ENCODE data around the gene ZNF366.

ZNF366 gene, protein sequence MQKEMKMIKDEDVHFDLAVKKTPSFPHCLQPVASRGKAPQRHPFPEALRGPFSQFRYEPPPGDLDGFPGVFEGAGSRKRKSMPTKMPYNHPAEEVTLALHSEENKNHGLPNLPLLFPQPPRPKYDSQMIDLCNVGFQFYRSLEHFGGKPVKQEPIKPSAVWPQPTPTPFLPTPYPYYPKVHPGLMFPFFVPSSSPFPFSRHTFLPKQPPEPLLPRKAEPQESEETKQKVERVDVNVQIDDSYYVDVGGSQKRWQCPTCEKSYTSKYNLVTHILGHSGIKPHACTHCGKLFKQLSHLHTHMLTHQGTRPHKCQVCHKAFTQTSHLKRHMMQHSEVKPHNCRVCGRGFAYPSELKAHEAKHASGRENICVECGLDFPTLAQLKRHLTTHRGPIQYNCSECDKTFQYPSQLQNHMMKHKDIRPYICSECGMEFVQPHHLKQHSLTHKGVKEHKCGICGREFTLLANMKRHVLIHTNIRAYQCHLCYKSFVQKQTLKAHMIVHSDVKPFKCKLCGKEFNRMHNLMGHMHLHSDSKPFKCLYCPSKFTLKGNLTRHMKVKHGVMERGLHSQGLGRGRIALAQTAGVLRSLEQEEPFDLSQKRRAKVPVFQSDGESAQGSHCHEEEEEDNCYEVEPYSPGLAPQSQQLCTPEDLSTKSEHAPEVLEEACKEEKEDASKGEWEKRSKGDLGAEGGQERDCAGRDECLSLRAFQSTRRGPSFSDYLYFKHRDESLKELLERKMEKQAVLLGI

DNA sequence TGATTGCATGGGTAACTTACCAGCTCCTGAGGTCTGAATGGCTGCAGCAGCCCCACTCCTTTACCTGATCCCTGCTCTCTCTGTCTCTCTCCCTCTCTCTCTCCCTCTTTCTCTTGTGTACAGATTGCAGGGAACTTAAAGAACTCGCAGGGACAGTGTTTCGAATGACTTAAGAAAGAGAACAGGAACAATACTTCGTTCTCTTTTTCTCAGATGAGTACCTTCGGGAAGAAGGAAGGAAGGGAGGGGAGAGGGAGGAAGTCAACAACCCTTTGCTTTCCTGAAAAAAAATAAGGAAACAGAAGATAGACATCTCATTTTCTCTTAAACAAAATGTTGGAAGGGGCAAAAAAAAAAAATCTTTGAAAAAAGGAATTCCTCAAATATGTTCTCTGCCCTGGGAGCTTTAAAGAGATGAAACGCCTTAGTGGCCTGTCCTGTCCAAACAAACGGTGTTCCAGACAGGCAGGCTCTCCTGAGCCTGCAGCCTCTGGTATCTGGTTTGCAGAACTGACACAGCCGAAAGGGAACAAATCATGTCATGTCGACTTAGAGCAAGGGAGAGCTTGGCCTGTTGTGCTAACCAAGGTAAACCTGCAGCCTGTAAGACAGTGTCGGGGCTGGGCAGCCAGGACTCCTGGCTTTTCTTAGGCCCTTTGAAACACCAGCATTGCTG is at the start of gene ZNF366:
Gene ZNF366 (minus strand): TSS at position 180 of the 676 bp plus-strand sequence. CDS start 45,914 bp downstream, outside the sequence.
- Histone ChIP-seq H3K4me1 (ENCODE audit: control insufficient read depth in 2 of 2, insufficient read depth in 2 of 2, low read length in 2 of 2) (peaks cover 0 to 7% of the 10 kb centered on the region in 2 donors), H3K36me3 (ENCODE audit: control insufficient read depth in 2 of 2, insufficient read depth in 2 of 2, low read length in 2 of 2) (no peaks in the 10 kb centered on the region), H3K27me3 (ENCODE audit: control insufficient read depth in 2 of 2, insufficient read depth in 2 of 2, low read length in 2 of 2) (no peaks in the 10 kb centered on the region), H3K4me3 (ENCODE audit: low read length in 2 of 2) (peak within 1 kb of the TSS in 1 of 2 donors; percentile 35), H3K9me3 (ENCODE audit: control insufficient read depth in 2 of 2, low read length in 2 of 2) (no peaks in the 10 kb centered on the region), H3K27ac (ENCODE audit: low read depth in 2 of 2, low read length in 2 of 2) (peak within 1 kb of the TSS; percentile 1 to 2), H3K9ac (ENCODE audit: low read depth in 1 of 2, low read length in 2 of 2) (no peak within 1 kb of the TSS)

DNA sequence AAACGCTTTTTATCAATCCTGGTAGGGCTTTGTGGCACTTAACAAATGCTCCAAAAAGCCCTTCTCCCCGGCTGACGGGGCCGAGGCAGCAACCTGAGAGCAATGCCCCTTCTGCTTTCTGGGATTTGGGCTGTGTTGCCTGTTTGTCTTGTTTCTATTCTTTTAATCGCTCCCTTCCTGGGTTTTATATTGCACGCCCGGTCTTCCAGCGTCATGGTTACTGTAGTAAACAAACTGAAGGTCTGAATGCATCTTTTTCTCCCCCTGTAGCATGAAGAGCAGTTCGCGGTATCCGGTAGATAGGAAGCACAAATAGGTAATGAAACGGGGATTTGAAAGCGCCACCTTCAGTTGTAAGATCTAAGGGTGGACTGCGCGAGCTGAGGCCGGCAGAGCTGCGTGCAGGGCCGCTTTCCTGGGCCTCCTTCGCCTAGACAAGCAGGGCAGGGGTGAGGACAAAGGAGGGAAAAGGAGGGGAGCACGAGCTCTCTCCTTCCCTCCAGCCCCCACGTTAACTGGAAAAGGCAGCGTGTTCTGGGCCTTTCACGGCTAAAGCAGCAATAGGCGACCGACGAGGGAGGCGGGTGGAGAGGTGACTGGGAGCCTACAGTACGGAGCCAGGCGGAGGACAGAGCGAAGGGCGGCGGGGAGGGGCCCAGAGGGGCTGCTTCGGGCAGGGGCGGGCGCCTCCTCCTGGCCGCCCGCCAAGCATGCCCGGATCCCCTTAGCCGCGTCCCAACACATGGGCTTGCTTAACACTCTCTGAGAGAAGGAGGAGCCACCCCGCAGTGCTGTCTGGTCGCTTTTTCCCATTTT is 49.3 kb upstream of the ZNF366 start:
- peaks cover 0 to 4% of the 10 kb centered on the region in 2 donors for H3K4me1 ChIP-seq (ENCODE audit: control insufficient read depth in 2 of 2, insufficient read depth in 2 of 2, low read length in 2 of 2)
- peaks cover 0 to 2% of the 10 kb centered on the region in 2 donors for H3K27me3 ChIP-seq (ENCODE audit: control insufficient read depth in 2 of 2, insufficient read depth in 2 of 2, low read length in 2 of 2)
- H3K27ac ChIP-seq (ENCODE audit: low read depth in 2 of 2, low read length in 2 of 2), result no peak overlapping the region
- no peaks in the 10 kb centered on the region for H3K36me3 ChIP-seq (ENCODE audit: control insufficient read depth in 2 of 2, insufficient read depth in 2 of 2, low read length in 2 of 2)
- H3K9me3 ChIP-seq (ENCODE audit: control insufficient read depth in 2 of 2, low read length in 2 of 2), result no peaks in the 10 kb centered on the region
- H3K9ac ChIP-seq (ENCODE audit: low read depth in 1 of 2, low read length in 2 of 2), result peak overlapping the region; percentile 49 to 68
- H3K4me3 ChIP-seq (ENCODE audit: low read length in 2 of 2), result peak overlapping the region; percentile 59 to 70

DNA sequence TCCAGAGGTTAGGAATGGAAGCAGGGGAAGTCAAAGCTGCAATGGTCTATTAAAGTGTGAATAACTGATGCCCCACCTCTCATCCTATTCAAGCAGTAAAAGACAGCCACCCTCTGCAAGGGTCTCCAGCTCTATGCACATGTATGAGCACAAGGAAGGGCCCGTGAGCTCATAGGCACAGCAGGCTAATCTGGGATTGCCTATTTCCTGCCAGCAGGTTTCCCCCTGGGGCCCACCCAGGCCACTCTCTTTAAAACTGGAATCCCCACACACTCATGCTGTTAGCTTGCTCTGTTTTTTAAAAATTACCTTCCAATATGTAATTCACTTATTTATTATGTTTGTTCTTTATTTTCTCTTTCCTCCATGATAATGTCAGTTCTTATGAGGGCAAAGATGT is 48.7 kb upstream of the ZNF366 start:
- peak overlapping the region in 1 of 2 donors; percentile 70 for H3K4me3 ChIP-seq (ENCODE audit: low read length in 2 of 2)
- H3K9me3 ChIP-seq (ENCODE audit: control insufficient read depth in 2 of 2, low read length in 2 of 2), result no peaks in the 10 kb centered on the region
- peaks cover 0 to 2% of the 10 kb centered on the region in 2 donors for H3K27me3 ChIP-seq (ENCODE audit: control insufficient read depth in 2 of 2, insufficient read depth in 2 of 2, low read length in 2 of 2)
- H3K4me1 ChIP-seq (ENCODE audit: control insufficient read depth in 2 of 2, insufficient read depth in 2 of 2, low read length in 2 of 2), result peaks cover 0 to 4% of the 10 kb centered on the region in 2 donors
- H3K9ac ChIP-seq (ENCODE audit: low read depth in 1 of 2, low read length in 2 of 2), result peak overlapping the region in 1 of 2 donors; percentile 68
- no peaks in the 10 kb centered on the region for H3K36me3 ChIP-seq (ENCODE audit: control insufficient read depth in 2 of 2, insufficient read depth in 2 of 2, low read length in 2 of 2)
- H3K27ac ChIP-seq (ENCODE audit: low read depth in 2 of 2, low read length in 2 of 2), result no peak overlapping the region

DNA sequence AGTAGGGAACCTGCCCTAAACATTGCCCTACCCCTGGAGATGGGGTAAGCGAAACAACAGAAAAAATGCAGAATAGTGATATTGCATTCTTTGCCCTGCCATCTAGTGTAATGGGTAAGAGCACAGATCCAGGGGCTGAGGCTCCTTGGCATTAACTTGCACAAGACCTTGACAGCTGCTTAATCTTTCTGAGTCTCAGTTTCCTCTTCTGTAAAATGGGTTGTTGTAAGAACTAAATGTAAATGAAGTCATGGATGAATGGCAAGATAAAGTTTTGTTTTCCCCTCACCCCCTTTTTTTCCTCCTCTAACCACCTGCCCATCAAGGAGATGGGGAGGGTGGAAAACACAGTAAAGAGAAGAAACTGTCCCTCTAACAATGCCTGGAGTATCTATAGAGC is 47.7 kb upstream of the ZNF366 start:
- no peak overlapping the region for H3K4me3 ChIP-seq (ENCODE audit: low read length in 2 of 2)
- H3K27me3 ChIP-seq (ENCODE audit: control insufficient read depth in 2 of 2, insufficient read depth in 2 of 2, low read length in 2 of 2), result peaks cover 0 to 2% of the 10 kb centered on the region in 2 donors
- H3K9ac ChIP-seq (ENCODE audit: low read depth in 1 of 2, low read length in 2 of 2), result no peak overlapping the region
- peaks cover 0 to 4% of the 10 kb centered on the region in 2 donors for H3K4me1 ChIP-seq (ENCODE audit: control insufficient read depth in 2 of 2, insufficient read depth in 2 of 2, low read length in 2 of 2)
- H3K36me3 ChIP-seq (ENCODE audit: control insufficient read depth in 2 of 2, insufficient read depth in 2 of 2, low read length in 2 of 2), result no peaks in the 10 kb centered on the region
- no peak overlapping the region for H3K27ac ChIP-seq (ENCODE audit: low read depth in 2 of 2, low read length in 2 of 2)
- no peaks in the 10 kb centered on the region for H3K9me3 ChIP-seq (ENCODE audit: control insufficient read depth in 2 of 2, low read length in 2 of 2)

DNA sequence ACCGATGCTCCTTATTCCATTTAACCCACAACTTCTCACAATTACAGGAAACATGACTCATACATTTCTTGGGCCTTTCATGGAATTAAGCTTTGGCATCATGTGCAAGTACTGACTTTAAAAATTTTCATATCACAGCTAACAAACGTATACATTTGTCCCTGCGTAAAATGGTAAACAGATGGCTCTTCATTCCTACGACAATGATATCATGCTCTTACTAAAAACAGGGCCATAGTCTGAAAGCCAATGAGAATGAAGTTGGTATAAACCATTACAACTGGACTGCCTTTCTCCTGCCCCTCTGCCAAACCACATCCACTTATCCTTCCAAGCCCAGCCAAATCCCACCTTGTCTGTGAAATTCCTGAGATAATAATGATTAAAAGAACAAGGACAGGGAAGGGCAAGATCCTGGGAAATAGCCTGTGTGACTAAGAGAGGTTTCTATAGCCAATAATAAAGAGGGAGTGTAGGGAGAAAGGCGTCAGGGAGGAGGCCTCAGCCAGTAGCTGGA is 44.9 kb upstream of the ZNF366 start:
- Histone ChIP-seq H3K36me3 (ENCODE audit: control insufficient read depth in 2 of 2, insufficient read depth in 2 of 2, low read length in 2 of 2) (no peaks in the 10 kb centered on the region), H3K27me3 (ENCODE audit: control insufficient read depth in 2 of 2, insufficient read depth in 2 of 2, low read length in 2 of 2) (peaks cover 0 to 1% of the 10 kb centered on the region in 2 donors), H3K4me3 (ENCODE audit: low read length in 2 of 2) (no peak overlapping the region), H3K4me1 (ENCODE audit: control insufficient read depth in 2 of 2, insufficient read depth in 2 of 2, low read length in 2 of 2) (peaks cover 0 to 4% of the 10 kb centered on the region in 2 donors), H3K27ac (ENCODE audit: low read depth in 2 of 2, low read length in 2 of 2) (no peak overlapping the region), H3K9ac (ENCODE audit: low read depth in 1 of 2, low read length in 2 of 2) (no peak overlapping the region), H3K9me3 (ENCODE audit: control insufficient read depth in 2 of 2, low read length in 2 of 2) (no peaks in the 10 kb centered on the region)

- H3K27ac ChIP-seq (ENCODE audit: low read depth in 2 of 2, low read length in 2 of 2), result no peak overlapping the region
- no peaks in the 10 kb centered on the region for H3K27me3 ChIP-seq (ENCODE audit: control insufficient read depth in 2 of 2, insufficient read depth in 2 of 2, low read length in 2 of 2)
- H3K4me3 ChIP-seq (ENCODE audit: low read length in 2 of 2), result no peak overlapping the region
- H3K4me1 ChIP-seq (ENCODE audit: control insufficient read depth in 2 of 2, insufficient read depth in 2 of 2, low read length in 2 of 2), result no peaks in the 10 kb centered on the region
- H3K9me3 ChIP-seq (ENCODE audit: control insufficient read depth in 2 of 2, low read length in 2 of 2), result no peaks in the 10 kb centered on the region
- H3K9ac ChIP-seq (ENCODE audit: low read depth in 1 of 2, low read length in 2 of 2), result no peak overlapping the region
- no peaks in the 10 kb centered on the region for H3K36me3 ChIP-seq (ENCODE audit: control insufficient read depth in 2 of 2, insufficient read depth in 2 of 2, low read length in 2 of 2)
Measured at GRCh38 chr5:72550595-72550994, 43.4 kb upstream of the ZNF366 start.

GRCh38 chr5:72543811-72544210 is 36.6 kb upstream of the ZNF366 start:
- H3K4me3 ChIP-seq (ENCODE audit: low read length in 2 of 2), result no peak overlapping the region
- no peak overlapping the region for H3K27ac ChIP-seq (ENCODE audit: low read depth in 2 of 2, low read length in 2 of 2)
- no peaks in the 10 kb centered on the region for H3K4me1 ChIP-seq (ENCODE audit: control insufficient read depth in 2 of 2, insufficient read depth in 2 of 2, low read length in 2 of 2)
- H3K27me3 ChIP-seq (ENCODE audit: control insufficient read depth in 2 of 2, insufficient read depth in 2 of 2, low read length in 2 of 2), result no peaks in the 10 kb centered on the region
- H3K9me3 ChIP-seq (ENCODE audit: control insufficient read depth in 2 of 2, low read length in 2 of 2), result no peaks in the 10 kb centered on the region
- H3K9ac ChIP-seq (ENCODE audit: low read depth in 1 of 2, low read length in 2 of 2), result no peak overlapping the region
- no peaks in the 10 kb centered on the region for H3K36me3 ChIP-seq (ENCODE audit: control insufficient read depth in 2 of 2, insufficient read depth in 2 of 2, low read length in 2 of 2)

- Histone ChIP-seq H3K27me3 (ENCODE audit: control insufficient read depth in 2 of 2, insufficient read depth in 2 of 2, low read length in 2 of 2) (no peaks in the 10 kb centered on the region), H3K36me3 (ENCODE audit: control insufficient read depth in 2 of 2, insufficient read depth in 2 of 2, low read length in 2 of 2) (no peaks in the 10 kb centered on the region), H3K4me1 (ENCODE audit: control insufficient read depth in 2 of 2, insufficient read depth in 2 of 2, low read length in 2 of 2) (no peaks in the 10 kb centered on the region), H3K9ac (ENCODE audit: low read depth in 1 of 2, low read length in 2 of 2) (no peak overlapping the region), H3K4me3 (ENCODE audit: low read length in 2 of 2) (no peak overlapping the region), H3K27ac (ENCODE audit: low read depth in 2 of 2, low read length in 2 of 2) (no peak overlapping the region), H3K9me3 (ENCODE audit: control insufficient read depth in 2 of 2, low read length in 2 of 2) (no peaks in the 10 kb centered on the region)
Measured at GRCh38 chr5:72543365-72543764, 36.2 kb upstream of the ZNF366 start.

GRCh38 chr5:72542695-72543094 is 35.5 kb upstream of the ZNF366 start:
- no peak overlapping the region for H3K27ac ChIP-seq (ENCODE audit: low read depth in 2 of 2, low read length in 2 of 2)
- no peaks in the 10 kb centered on the region for H3K4me1 ChIP-seq (ENCODE audit: control insufficient read depth in 2 of 2, insufficient read depth in 2 of 2, low read length in 2 of 2)
- H3K4me3 ChIP-seq (ENCODE audit: low read length in 2 of 2), result no peak overlapping the region
- no peak overlapping the region for H3K9ac ChIP-seq (ENCODE audit: low read depth in 1 of 2, low read length in 2 of 2)
- no peaks in the 10 kb centered on the region for H3K9me3 ChIP-seq (ENCODE audit: control insufficient read depth in 2 of 2, low read length in 2 of 2)
- H3K27me3 ChIP-seq (ENCODE audit: control insufficient read depth in 2 of 2, insufficient read depth in 2 of 2, low read length in 2 of 2), result no peaks in the 10 kb centered on the region
- no peaks in the 10 kb centered on the region for H3K36me3 ChIP-seq (ENCODE audit: control insufficient read depth in 2 of 2, insufficient read depth in 2 of 2, low read length in 2 of 2)
